K562 (cell line): ENCODE measurements around the gene AHI1. TPM values are rescaled to one million over a fixed set of nuclear protein-coding genes. Genes with fewer than 3 reads are reported as not detected.

Experiments used
- BDP1 ChIP-seq: IDR thresholded peaks from 3 replicates; pipeline ENCODE4 v1.6.1; 2011; ENCODE audit not compliant: insufficient read length, insufficient read depth
- CEBPB ChIP-seq: fragments of 450-650 bp; IDR thresholded peaks from 2 replicates; pipeline ENCODE4 v1.6.1; 2016; ENCODE audit warnings: missing genetic modification characterization, missing compliant biosample characterization
- CHD2 ChIP-seq: IDR thresholded peaks from 2 replicates; pipeline ENCODE4 v1.6.1; 2011; ENCODE audit warnings: low read depth, low read length
- EP400 ChIP-seq: fragments of 450-650 bp; IDR thresholded peaks from 2 replicates; pipeline ENCODE4 v1.6.1; 2017; ENCODE audit warnings: antibody characterized with exemption, mild to moderate bottlenecking, moderate library complexity
- HCFC1 ChIP-seq: IDR thresholded peaks from 2 replicates; pipeline ENCODE4 v1.6.1; 2012; ENCODE audit warnings: low read depth, low read length, improper control_type of control experiment
- HDAC2 ChIP-seq: fragments of 450-650 bp; IDR thresholded peaks from 2 replicates; pipeline ENCODE4 v1.6.1; 2016; ENCODE audit warnings: mild to moderate bottlenecking
- HEY1 ChIP-seq: fragments of 250-450 bp; sonication (Bioruptor Pico); IDR thresholded peaks from 2 replicates; pipeline ENCODE4 v1.5.0; 2020; ENCODE audit warnings: mild to moderate bottlenecking, moderate library complexity, borderline replicate concordance
- HNRNPH1 ChIP-seq: fragments of 200-400 bp; formaldehyde crosslinking; optimal IDR thresholded peaks from 2 replicates; pipeline ENCODE3; 2017; ENCODE audit warnings: low read depth, mild to moderate bottlenecking, low read length, moderate library complexity
- ILK ChIP-seq: fragments of 450-650 bp; IDR thresholded peaks from 2 replicates; pipeline ENCODE4 v1.6.1; 2016; ENCODE audit warnings: missing genetic modification characterization, low read depth, mild to moderate bottlenecking, missing compliant biosample characterization, moderate library complexity, borderline replicate concordance
- NCOA2 ChIP-seq, 2 experiments: fragments of 450-650 bp; IDR thresholded peaks; 2 replicates each; pipeline ENCODE4 v1.6.1; 2018; ENCODE audit warnings: mild to moderate bottlenecking in 2 of 2, moderate library complexity in 1 of 2; ENCODE audit not compliant: partially characterized antibody in 2 of 2
- RBFOX2 ChIP-seq: fragments of 200-400 bp; formaldehyde crosslinking; IDR thresholded peaks from 2 replicates; pipeline ENCODE4 v1.6.1; 2017; ENCODE audit warnings: low read depth, mild to moderate bottlenecking, low read length, moderate library complexity
- SAFB2 ChIP-seq: fragments of 200-400 bp; formaldehyde crosslinking; IDR thresholded peaks from 2 replicates; pipeline ENCODE4 v1.6.1; 2018; ENCODE audit warnings: borderline replicate concordance, low read length, low read depth, moderate library complexity; ENCODE audit not compliant: severe bottlenecking
- SETDB1 ChIP-seq: IDR thresholded peaks from one replicate; pipeline ENCODE4 v1.6.1; 2012; ENCODE audit warnings: low read length, control low read depth, inconsistent platforms
- SMARCE1 ChIP-seq: fragments of 450-650 bp; IDR thresholded peaks from 2 replicates; pipeline ENCODE4 v1.7.1; 2016; ENCODE audit warnings: mild to moderate bottlenecking
- TFE3 ChIP-seq: fragments of 450-650 bp; formaldehyde crosslinking; IDR thresholded peaks from 2 replicates; pipeline ENCODE4 v1.4.0; 2020; ENCODE audit warnings: mild to moderate bottlenecking, mixed read lengths
- THAP12 ChIP-seq: fragments of 250-450 bp; sonication (Bioruptor Pico); IDR thresholded peaks from 2 replicates; pipeline ENCODE4 v1.9.0; 2021; ENCODE audit warnings: mild to moderate bottlenecking, inconsistent platforms
- USF2 ChIP-seq: sonication (generic); formaldehyde crosslinking; IDR thresholded peaks from 2 replicates; pipeline ENCODE4 v1.5.0; 2020; ENCODE audit warnings: missing genetic modification reagents
- YBX1 ChIP-seq: fragments of 450-650 bp; IDR thresholded peaks from 2 replicates; pipeline ENCODE4 v1.7.1; 2016; ENCODE audit warnings: mild to moderate bottlenecking
- ZBTB26 ChIP-seq: fragments of 450-650 bp; formaldehyde crosslinking; IDR thresholded peaks from 2 replicates; pipeline ENCODE4 v1.4.0; 2022; ENCODE audit warnings: missing genetic modification characterization
- ZNF239 ChIP-seq: fragments of 250-450 bp; sonication (Bioruptor Pico); IDR thresholded peaks from 2 replicates; pipeline ENCODE4 v1.4.0; 2020; ENCODE audit warnings: mild to moderate bottlenecking
- ZNF3 ChIP-seq: fragments of 250-450 bp; sonication (Bioruptor Pico); IDR thresholded peaks from 2 replicates; pipeline ENCODE4 v1.5.0; 2021; ENCODE audit warnings: mild to moderate bottlenecking, moderate library complexity
- ZNF79 ChIP-seq: fragments of 250-450 bp; sonication (Bioruptor Pico); IDR thresholded peaks from 2 replicates; pipeline ENCODE4 v1.4.0; 2020; ENCODE audit warnings: low read depth, mild to moderate bottlenecking, moderate library complexity
- polyA plus RNA-seq, 8 experiments: library from polyadenylated mRNA; depleted of rRNA in 4 of 8; stranded (reverse) in 5 of 8; unstranded in 3 of 8; fragments of >200 nt; fragmentation: Nextera tagmentation in 2 of 8; fragmentation: Illumina TruSeq in 1 of 8; extraction: Ambion mirVana in 2 of 8; extraction: Trizol in 1 of 8; gene quantifications; 2 replicates each; pipeline versions ENCODE4 v1.2.1 to v1.2.3, GENCODE V29; 2011 to 2014; ENCODE audit warnings: inconsistent platforms in 1 of 8, missing spikeins in 1 of 8
- total RNA-seq, 7 experiments: library from RNA; depleted of rRNA in 6 of 7; stranded (reverse); fragments of >200 nt in 6 of 7; fragmentation: Illumina TruSeq in 2 of 7; extraction: Trizol in 2 of 7; gene quantifications; 2 replicates each; pipeline versions ENCODE4 v1.2.1 to v1.2.3, GENCODE V29; 2011 to 2021; ENCODE audit warnings: low replicate concordance in 1 of 7
- TF ChIP-seq, protein P1 (sequence below): fragments of 450-650 bp; formaldehyde crosslinking; IDR thresholded peaks from 2 replicates; pipeline ENCODE4 v1.4.0; 2020; ENCODE audit warnings: mild to moderate bottlenecking

Gene AHI1
- total and polyA plus RNA-seq, 9 of the 15 experiments (the other 6 are each of a cell fraction or from before 2014, with no cell fraction given): 24.7 to 54.9 (median 32.2) TPM

DNA sequence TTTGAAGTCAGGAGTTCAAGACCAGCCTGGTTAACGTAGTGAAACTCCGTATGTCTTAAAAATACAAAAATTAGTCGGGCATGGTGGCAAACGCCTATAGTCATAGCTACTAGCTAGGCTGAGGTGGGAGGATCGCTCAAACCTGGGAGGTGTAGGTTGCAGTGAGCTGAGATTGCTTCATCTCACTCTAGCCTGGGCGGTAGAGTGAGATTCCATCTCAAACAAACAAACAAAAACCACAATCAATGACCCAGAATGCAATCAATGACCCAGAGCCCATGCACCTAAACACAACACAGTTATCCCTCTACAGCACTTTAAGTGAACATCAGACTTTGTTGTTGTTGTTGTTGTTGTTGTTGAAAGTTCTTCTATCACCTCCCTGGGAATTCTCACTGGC is 238.6 kb downstream of the AHI1 start (continued):
- TF ChIP-seq NCOA2 (IDR thresholded peaks at IDR 0.05; ENCODE audit: partially characterized antibody in 2 of 2) (no peak), ILK (no peak), YBX1 (no peak), TFE3 (no peak), ZBTB26 (CRISPR knock-in tag) (no peak), SMARCE1 (0 out of 2 replicates have a peak, but pooled peaks have one; percentile 25), RBFOX2 (no peak), EP400 (no peak), ZNF3 (CRISPR knock-in tag) (no peak), THAP12 (no peak), HEY1 (no peak), ZNF79 (CRISPR knock-in tag) (no peak), HCFC1 (no peak), HNRNPH1 (no peak), SETDB1 (no peak), BDP1 (no peak), CHD2 (no peak), USF2 (CRISPR knock-in tag) (no peak), HDAC2 (peak; percentile 47; the same call in 1 of the 2 replicates), CEBPB (tag) (peak; percentile 81), SAFB2 (no peak), ZNF239 (CRISPR knock-in tag) (no peak)
- TF ChIP-seq, protein P1, sequence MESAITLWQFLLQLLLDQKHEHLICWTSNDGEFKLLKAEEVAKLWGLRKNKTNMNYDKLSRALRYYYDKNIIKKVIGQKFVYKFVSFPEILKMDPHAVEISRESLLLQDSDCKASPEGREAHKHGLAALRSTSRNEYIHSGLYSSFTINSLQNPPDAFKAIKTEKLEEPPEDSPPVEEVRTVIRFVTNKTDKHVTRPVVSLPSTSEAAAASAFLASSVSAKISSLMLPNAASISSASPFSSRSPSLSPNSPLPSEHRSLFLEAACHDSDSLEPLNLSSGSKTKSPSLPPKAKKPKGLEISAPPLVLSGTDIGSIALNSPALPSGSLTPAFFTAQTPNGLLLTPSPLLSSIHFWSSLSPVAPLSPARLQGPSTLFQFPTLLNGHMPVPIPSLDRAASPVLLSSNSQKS (CRISPR knock-in tag): no peak
